Ascending aorta (tissue), 2 donors: ENCODE measurements around the gene USP1. TPM values are rescaled to one million over a fixed set of nuclear protein-coding genes. Genes with fewer than 3 reads are reported as not detected.

Source experiments
- DNase-seq, 2 donors: peaks; one replicate each; pipeline ENCODE4 v3.0.0-alpha.2; 2019; ENCODE audit warnings: low spot score in 2 of 2
- H3K27ac ChIP-seq, 2 donors: fragments of 200-600 bp; sonication (generic); one replicate each; pipeline ENCODE4 v1.5.1; 2016 to 2017; ENCODE audit warnings: mild to moderate bottlenecking in 1 of 2
- H3K27me3 ChIP-seq: fragments of 200-600 bp; sonication (generic); one replicate; pipeline ENCODE4 v1.5.1; 2017
- H3K36me3 ChIP-seq, 2 donors: fragments of 200-600 bp; sonication (generic); one replicate each; pipeline ENCODE4 v1.5.1; 2016
- H3K4me1 ChIP-seq, 2 donors: fragments of 200-600 bp; sonication (generic); one replicate each; pipeline ENCODE4 v1.5.1; 2016 to 2017; ENCODE audit warnings: mild to moderate bottlenecking in 1 of 2
- H3K4me3 ChIP-seq, 2 donors: fragments of 200-600 bp; sonication (generic); one replicate each; pipeline ENCODE4 v1.5.1; 2016 to 2017; ENCODE audit warnings: mild to moderate bottlenecking in 1 of 2
- H3K9me3 ChIP-seq, 2 donors: fragments of 200-600 bp; sonication (generic); one replicate each; pipeline ENCODE4 v1.5.1; 2016
- CTCF ChIP-seq, 3 experiments: fragments of 200-600 bp in 2 of 3; fragments of 450-650 bp in 1 of 3; sonication (generic) in 2 of 3; IDR thresholded peaks; one replicate each; pipeline ENCODE4 v1.5.1; 2016 to 2019; ENCODE audit warnings: antibody characterized with exemption in 3 of 3, mild to moderate bottlenecking in 1 of 3, moderate library complexity in 1 of 3
- intact Hi-C: fragments of 100-400 bp; cut with DNase I; formaldehyde crosslinking; loops from one replicate; pipeline ENCODE4 v1.15.1; 2023
- total RNA-seq: library from RNA; depleted of rRNA; stranded (reverse); fragments of >200 nt; gene quantifications from one replicate; pipeline ENCODE4 v1.1.0, GENCODE V29; 2016

Gene USP1
- total RNA-seq, 1 donor from 2014 or later: 19.4 TPM

DNA sequence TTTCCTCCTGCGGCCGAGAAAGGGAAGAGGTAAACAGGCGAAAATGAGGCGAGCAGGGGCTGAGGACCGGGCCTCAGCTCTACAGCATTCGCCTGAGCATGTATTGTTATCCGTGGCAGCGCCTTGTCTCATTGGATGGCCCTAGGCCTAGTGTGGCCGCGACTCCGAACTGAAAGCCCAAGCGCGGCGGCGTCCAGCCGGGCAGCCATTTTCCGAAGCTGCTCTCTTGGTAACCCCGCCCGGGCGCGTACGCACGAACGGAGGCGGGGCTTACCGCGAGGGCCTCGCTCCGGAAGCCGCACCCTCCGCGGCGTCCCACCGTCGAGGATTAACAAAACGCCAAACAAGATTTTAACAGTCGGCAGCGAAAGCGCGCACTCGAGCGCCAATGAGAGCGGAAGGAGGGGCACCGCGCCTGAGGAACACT is 797 bp upstream of the USP1 start:
- DNase-seq: no peak
- Histone ChIP-seq H3K9me3 (no peaks in the 10 kb centered on the region), H3K4me1 (peaks cover 0 to 23% of the 10 kb centered on the region in 2 donors), H3K4me3 (peak overlapping the region; percentile 91 to 95), H3K36me3 (no peaks in the 10 kb centered on the region), H3K27ac (peak overlapping the region; percentile 95 to 97), H3K27me3 (no peaks in the 10 kb centered on the region)
- no peak for TF ChIP-seq CTCF (IDR thresholded peaks at IDR 0.05)
- intact Hi-C loops: loop anchor here (1.0 to 10.0 kb wide), 3 partner anchors 253 to 929 kb away; partner anchors contain the start of genes ALG6, ATG4C and DOCK7

DNA sequence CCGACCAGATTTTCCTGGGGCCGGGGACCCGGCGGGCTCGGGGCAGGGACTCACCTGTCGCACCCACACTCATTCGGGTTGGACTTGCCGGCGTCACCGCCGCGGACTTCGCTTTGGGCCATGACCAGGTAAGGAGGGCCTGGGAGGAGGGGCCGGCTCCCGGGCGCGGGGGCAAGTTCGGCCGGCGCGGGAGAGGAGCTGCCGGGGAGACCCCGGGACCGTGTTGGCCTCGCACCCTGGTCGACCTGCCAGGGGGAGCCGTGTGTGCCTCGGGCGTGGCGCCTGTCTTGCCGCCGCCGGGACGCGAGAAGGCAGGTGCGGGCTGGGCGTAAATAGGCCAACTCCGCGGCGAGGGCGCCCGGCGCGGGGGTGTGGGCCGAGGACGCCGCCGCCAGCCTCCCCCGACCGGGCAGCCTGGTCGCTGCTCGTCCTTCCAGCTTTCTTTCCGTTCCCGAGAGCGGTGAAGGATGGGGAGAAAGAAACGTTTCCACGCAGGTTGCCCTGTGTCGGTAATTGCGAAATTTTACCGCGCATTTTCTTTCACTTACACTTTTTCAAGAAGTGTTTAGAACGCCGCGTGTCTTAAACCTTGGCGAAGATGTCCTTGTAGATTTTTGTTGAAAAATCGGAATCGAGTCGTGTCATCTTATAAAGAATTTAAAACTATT is 558 bp downstream of the USP1 start:
- peaks cover 0 to 23% of the 10 kb centered on the region in 2 donors for H3K4me1 ChIP-seq
- H3K27ac ChIP-seq: peak overlapping the region; percentile 95 to 97
- intact Hi-C loops: loop anchor here (2.0 to 10.0 kb wide), 2 partner anchors 251 to 927 kb away; partner anchors contain the start of genes ALG6 and DOCK7
- no peak for TF ChIP-seq CTCF (IDR thresholded peaks at IDR 0.05)
- peak overlapping the region; percentile 91 to 95 for H3K4me3 ChIP-seq
- no peak for DNase-seq
- H3K27me3 ChIP-seq: no peaks in the 10 kb centered on the region
- H3K36me3 ChIP-seq: peaks cover 0 to 9% of the 10 kb centered on the region in 2 donors
- H3K9me3 ChIP-seq: no peaks in the 10 kb centered on the region

- intact Hi-C loops: loop anchor here (10.0 kb wide), 1 partner anchor 927 kb away; the partner anchor contains the start of gene ALG6
- no peak for TF ChIP-seq CTCF (IDR thresholded peaks at IDR 0.05)
- no peak for DNase-seq
- Histone ChIP-seq H3K27ac (peak overlapping the region; percentile 95 to 97), H3K4me1 (peaks cover 0 to 23% of the 10 kb centered on the region in 2 donors), H3K36me3 (peaks cover 7 to 17% of the 10 kb centered on the region in 2 donors), H3K9me3 (no peaks in the 10 kb centered on the region), H3K4me3 (peak overlapping the region; percentile 91 to 95), H3K27me3 (no peaks in the 10 kb centered on the region)
These were observed 1.3 kb downstream of the USP1 start for GRCh38 chr1:62438163-62438562.

DNA sequence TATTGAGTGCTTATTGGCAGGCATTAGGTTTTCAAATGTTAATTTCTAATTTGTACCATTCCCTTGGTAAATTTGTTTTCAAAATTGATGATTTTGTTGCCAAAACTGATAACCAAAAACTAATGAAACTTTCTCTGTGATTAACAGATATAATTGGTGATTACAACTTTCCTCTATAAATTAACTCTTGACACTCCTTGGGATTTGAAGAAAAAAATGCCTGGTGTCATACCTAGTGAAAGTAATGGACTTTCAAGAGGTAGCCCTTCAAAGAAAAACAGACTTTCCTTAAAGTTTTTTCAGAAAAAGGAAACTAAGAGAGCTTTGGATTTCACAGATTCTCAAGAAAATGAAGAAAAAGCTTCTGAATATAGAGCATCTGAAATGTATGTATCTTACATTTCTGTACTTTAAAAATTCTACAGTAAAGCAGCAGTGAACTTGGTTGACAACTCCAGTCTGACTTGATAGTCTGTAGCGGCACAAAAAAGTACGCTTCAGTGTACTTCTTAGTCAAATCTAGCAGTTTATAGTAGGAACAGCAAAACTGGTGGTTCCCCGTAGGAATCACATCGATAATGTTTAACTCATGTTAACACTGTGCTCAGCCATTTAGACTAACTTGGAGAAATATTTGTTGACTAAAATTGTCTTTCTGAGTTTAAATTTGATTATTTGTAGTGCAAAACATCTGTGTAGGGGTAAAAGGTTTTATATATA is 3.0 kb downstream of the USP1 start:
- intact Hi-C loops: loop anchor here (10.0 kb wide), 1 partner anchor 925 kb away; the partner anchor contains the start of gene ALG6

GRCh38 chr1:62444701-62445100 is 7.9 kb downstream of the USP1 start:
- TF ChIP-seq CTCF (IDR thresholded peaks at IDR 0.05): no peak
- H3K36me3 ChIP-seq: peaks cover 50 to 76% of the 10 kb centered on the region in 2 donors
- intact Hi-C loops: no loop called here

More for the DNA sequence above, 3.0 kb downstream of the USP1 start:
- H3K36me3 ChIP-seq: peaks cover 16 to 29% of the 10 kb centered on the region in 2 donors
- no peak for TF ChIP-seq CTCF (IDR thresholded peaks at IDR 0.05)
- no peaks in the 10 kb centered on the region for H3K9me3 ChIP-seq
- no peak overlapping the region for H3K4me3 ChIP-seq
- H3K27ac ChIP-seq: no peak overlapping the region
- H3K4me1 ChIP-seq: peaks cover 0 to 23% of the 10 kb centered on the region in 2 donors
- no peaks in the 10 kb centered on the region for H3K27me3 ChIP-seq
- no peak for DNase-seq

More at GRCh38 chr1:62444701-62445100, 7.9 kb downstream of the USP1 start:
- Histone ChIP-seq H3K27me3 (no peaks in the 10 kb centered on the region), H3K27ac (no peak overlapping the region), H3K4me3 (no peak overlapping the region), H3K4me1 (peaks cover 0 to 6% of the 10 kb centered on the region in 2 donors), H3K9me3 (no peaks in the 10 kb centered on the region)
- DNase-seq: no peak
